Activated CD4-positive, alpha-beta T cell treated with anti-CD3 and anti-CD28 coated beads, Interleukin-2, amount 10 ng/mL, durations not matched to agents 7 days and 5 days (primary cell): ENCODE measurements around the gene RBM4B. TPM values are rescaled to one million over a fixed set of nuclear protein-coding genes. Genes with fewer than 3 reads are reported as not detected.

Experiments
- CTCF ChIA-PET: fragments of 350-600 bp; sonication (Branson Sonifier 250); formaldehyde crosslinking; loops from one replicate; lab custom pipeline; 2021; ENCODE audit warnings: antibody characterized with exemption; lab: Charles Lee
- POLR2A ChIA-PET: fragments of 350-600 bp; sonication (Branson Sonifier 250); formaldehyde crosslinking; loops from one replicate; lab custom pipeline; 2021; ENCODE audit warnings: antibody characterized with exemption; lab: Charles Lee
- DNase-seq: peaks from one replicate; pipeline ENCODE4 v3.0.0-alpha.2; 2020
- H3K27ac Mint-ChIP-seq: one replicate; pipeline ENCODE4 v1.8.0; 2021; ENCODE audit warnings: mild to moderate bottlenecking, moderate library complexity, mixed read lengths
- H3K27me3 Mint-ChIP-seq: one replicate; pipeline ENCODE4 v1.8.0; 2021; ENCODE audit warnings: mixed read lengths
- H3K36me3 Mint-ChIP-seq: one replicate; pipeline ENCODE4 v1.8.0; 2021; ENCODE audit warnings: low read depth, mixed read lengths
- H3K4me1 Mint-ChIP-seq: one replicate; pipeline ENCODE4 v1.8.0; 2021; ENCODE audit warnings: mixed read lengths
- H3K4me3 Mint-ChIP-seq: one replicate; pipeline ENCODE4 v1.8.0; 2021; ENCODE audit warnings: mild to moderate bottlenecking, moderate library complexity, mixed read lengths
- H3K9me3 Mint-ChIP-seq: one replicate; pipeline ENCODE4 v1.8.0; 2021; ENCODE audit warnings: mixed read lengths
- total RNA-seq, 2 experiments: library from RNA; stranded (reverse); gene quantifications; one replicate each; pipeline ENCODE4 v1.2.3, GENCODE V29; 2021

Gene RBM4B
- total RNA-seq, 2 experiments from 2014 or later = 18.1 to 20.4 TPM

DNA sequence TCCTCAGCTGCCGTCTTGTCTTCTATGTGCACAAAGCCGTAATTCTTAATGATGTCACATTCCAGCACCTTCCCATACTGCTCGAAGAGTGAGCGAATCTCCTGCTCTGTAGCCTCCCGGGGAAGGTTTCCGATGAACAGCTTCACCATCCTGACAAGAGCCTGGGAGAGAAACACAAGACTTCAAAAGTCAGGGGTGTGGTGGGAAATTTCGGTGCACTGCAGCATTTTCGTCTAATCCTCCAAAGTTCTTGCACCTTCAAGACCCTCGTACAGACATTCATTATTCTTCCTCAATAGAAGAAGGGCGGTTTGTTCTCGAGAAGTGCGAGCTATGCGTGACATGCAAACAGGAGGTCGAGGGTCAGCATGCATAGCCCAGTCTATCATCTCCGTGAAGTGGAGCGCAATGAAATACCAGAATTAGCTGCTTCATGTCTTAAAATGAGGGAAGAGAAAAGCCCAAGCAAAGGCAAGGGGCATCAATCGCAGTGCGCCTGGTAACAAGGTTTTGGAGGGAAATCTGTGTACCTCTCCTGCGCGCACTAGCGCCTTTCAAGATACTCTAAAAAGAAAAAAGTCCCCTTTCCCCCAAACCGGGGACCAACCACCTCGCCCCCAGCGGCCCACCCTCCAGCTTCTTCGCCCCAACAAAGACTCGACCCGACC, 622 bp downstream of the RBM4B start:
- Mint-ChIP-seq H3K4me3 (peak overlapping the region; percentile 93), H3K4me1 (peaks cover 39% of the 10 kb centered on the region), H3K36me3 (peaks cover 19% of the 10 kb centered on the region), H3K27me3 (no peaks in the 10 kb centered on the region), H3K27ac (peak overlapping the region; percentile 99), H3K9me3 (no peaks in the 10 kb centered on the region)
- ChIA-PET CTCF (interaction anchor here (1.1 to 3.8 kb wide), 17 partner anchors 9 to 267 kb away, joined by 3 to 30 read pairs (median 6); partner anchors contain the start of genes MRPL11, RBM4, RCE1 and ZDHHC24), POLR2A (interaction anchor here (0.8 kb wide), 1 partner anchor 177 kb away, joined by 3 read pairs; no protein-coding TSS in a partner anchor)
- no peak for DNase-seq

DNA sequence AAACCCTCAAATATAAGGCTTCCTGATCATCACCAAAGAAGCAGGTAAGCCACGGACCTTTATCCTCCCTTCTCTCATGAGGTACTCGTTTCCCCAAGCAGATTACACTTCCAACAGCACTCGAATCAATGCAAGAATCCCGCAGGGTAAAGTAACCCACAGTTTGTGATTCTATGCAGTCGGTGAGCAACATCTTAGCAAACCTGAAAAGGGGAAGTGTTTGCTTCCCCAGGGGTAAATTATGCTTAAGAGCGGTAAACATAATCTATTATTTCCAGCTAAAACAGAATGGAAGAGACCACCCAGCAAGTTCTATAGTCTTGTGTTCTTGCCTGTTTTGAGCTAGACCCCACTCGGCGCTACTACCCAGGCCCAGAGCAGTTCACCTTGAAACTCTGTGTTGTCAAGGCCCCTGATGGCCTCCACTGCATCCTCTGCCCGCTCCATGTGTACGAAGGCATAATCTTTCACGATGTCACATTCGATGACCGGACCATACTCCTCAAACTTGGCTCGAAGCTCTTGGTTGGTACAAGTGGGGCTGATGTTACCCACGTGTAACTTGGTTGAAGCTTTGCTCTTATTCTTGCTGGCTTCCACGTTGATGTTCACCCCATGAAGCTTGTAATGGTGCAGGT, 1.3 kb downstream of the RBM4B start:
- DNase-seq = no peak
- no peaks in the 10 kb centered on the region for H3K27me3 Mint-ChIP-seq
- POLR2A ChIA-PET = no interaction called here
- peaks cover 39% of the 10 kb centered on the region for H3K4me1 Mint-ChIP-seq
- CTCF ChIA-PET = interaction anchor here (1.1 to 3.8 kb wide), 5 partner anchors 31 to 267 kb away, joined by 4 to 30 read pairs (median 14); partner anchors contain the start of gene RCE1
- H3K36me3 Mint-ChIP-seq = peaks cover 19% of the 10 kb centered on the region
- H3K27ac Mint-ChIP-seq = peak overlapping the region; percentile 99
- H3K4me3 Mint-ChIP-seq = peak overlapping the region; percentile 93
- H3K9me3 Mint-ChIP-seq = no peaks in the 10 kb centered on the region

DNA sequence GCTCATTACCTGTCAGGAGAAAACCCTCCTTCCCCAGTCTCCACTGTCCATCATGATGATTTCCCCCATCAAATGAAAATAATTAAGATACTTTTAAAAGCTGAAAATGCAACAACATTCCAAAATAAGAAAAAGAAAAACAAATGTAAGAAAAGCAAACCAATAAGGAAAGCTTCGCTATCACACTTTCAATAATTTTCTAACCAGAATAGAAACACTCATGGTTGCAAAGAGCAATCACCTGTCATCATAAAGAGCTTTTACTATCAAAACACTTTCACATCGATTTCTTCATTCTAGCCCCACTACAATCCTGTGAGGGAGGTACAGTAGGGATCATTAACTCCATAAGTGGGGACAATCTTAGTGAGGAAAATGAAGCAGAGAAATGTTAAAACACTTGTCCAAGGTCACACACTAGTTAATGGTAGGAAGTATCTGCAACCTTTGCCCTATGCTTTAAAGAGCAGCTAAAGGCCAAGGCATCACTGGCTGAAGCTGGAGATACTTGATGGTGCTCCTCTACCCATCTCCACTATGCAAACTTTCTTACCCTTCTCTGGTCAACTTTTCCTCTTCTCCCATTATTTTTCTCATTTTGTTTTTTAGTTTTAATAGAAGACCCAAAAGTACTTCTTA, 2.6 kb downstream of the RBM4B start:
- Mint-ChIP-seq H3K4me3 (no peak overlapping the region), H3K27ac (no peak overlapping the region), H3K9me3 (no peaks in the 10 kb centered on the region), H3K27me3 (no peaks in the 10 kb centered on the region), H3K4me1 (peaks cover 42% of the 10 kb centered on the region), H3K36me3 (peaks cover 19% of the 10 kb centered on the region)
- ChIA-PET CTCF (interaction anchor here (0.6 kb wide), 1 partner anchor 83 kb away, joined by 3 read pairs; no protein-coding TSS in a partner anchor), POLR2A (no interaction called here)
- no peak for DNase-seq

DNA sequence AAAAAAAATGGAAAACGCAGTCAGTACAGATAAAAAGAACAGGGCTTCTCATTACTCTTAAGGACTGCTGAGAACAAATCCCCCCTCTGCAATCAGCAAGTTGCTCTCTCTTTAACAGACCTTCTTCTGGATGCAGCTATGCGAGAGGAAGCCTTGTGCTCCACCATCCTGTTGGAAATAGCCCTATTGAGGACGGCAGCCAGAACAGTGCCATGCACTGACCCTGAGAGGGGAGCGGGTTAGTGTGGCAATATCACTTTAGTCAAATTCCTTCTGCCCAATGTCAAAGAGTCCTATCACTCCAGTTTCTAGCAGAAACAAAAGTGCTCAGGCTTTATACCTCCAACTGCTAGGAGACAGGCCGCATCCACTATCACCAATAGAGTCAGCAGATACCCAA, 6.9 kb downstream of the RBM4B start:
- Mint-ChIP-seq H3K36me3 (peaks cover 34% of the 10 kb centered on the region), H3K27ac (no peak overlapping the region), H3K27me3 (no peaks in the 10 kb centered on the region), H3K4me1 (peaks cover 21% of the 10 kb centered on the region), H3K9me3 (no peaks in the 10 kb centered on the region), H3K4me3 (no peak overlapping the region)
- POLR2A ChIA-PET = no interaction called here
- no peak for DNase-seq
- CTCF ChIA-PET = no interaction called here

DNA sequence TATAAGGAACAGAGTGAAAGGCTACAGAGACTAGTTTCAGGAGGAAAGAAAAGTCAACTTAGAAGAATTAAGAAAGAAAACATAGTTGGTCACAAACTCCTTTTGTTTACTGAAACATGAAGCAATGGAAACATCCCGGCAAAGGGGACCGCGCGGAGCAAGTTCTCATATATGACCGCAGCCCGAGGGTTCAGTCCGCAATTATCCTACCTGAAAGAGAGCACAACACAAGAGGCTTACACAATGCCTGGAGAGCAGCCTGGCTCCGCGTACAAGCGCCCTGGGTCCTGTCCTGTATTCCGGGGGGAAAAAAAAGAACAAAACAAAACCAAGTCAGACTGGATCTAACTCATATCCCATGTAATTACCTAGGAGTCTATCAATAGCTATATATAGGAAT, 12.3 kb downstream of the RBM4B start:
- Mint-ChIP-seq H3K27me3 (no peaks in the 10 kb centered on the region), H3K27ac (no peak overlapping the region), H3K4me1 (peaks cover 6% of the 10 kb centered on the region), H3K36me3 (peaks cover 55% of the 10 kb centered on the region), H3K4me3 (no peak overlapping the region), H3K9me3 (no peaks in the 10 kb centered on the region)
- CTCF ChIA-PET = interaction anchor here (0.5 to 1.8 kb wide), 3 partner anchors 13 to 134 kb away, joined by 3 to 6 read pairs (median 4); no protein-coding TSS in a partner anchor
- POLR2A ChIA-PET = interaction anchor here (0.6 kb wide), 1 partner anchor 13 kb away, joined by 3 read pairs; no protein-coding TSS in a partner anchor
- no peak for DNase-seq

DNA sequence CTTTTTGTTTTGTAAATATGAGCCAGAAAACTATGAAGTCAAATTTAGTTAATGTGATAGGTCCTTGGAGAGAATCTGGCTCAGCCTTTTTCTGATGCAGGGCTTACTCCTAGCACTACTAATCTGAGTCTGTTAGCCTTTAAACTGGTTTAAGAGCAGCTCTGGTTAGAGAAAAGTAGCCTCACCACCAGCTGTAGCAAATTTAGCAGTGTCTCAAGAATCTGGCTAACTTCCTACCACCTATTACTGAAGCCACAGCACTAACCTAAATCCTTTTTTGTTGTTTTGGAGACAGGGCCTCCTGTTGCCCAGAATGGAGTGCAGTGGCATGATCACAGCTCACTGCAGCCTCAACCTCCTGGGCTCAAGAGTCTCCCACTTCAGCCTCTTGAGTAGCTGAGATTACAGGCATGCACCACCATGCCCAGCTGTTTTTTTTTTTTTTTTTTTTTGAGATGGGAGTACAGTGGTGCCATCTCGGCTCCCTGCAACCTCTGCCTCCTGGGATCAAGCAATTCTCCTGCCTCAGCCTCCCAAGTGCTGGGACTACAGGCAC, 13.9 kb downstream of the RBM4B start:
- Mint-ChIP-seq H3K4me3 (no peak overlapping the region), H3K9me3 (no peaks in the 10 kb centered on the region), H3K4me1 (peaks cover 6% of the 10 kb centered on the region), H3K27me3 (no peaks in the 10 kb centered on the region), H3K36me3 (peaks cover 55% of the 10 kb centered on the region), H3K27ac (peak overlapping the region; percentile 60)
- no peak for DNase-seq
- POLR2A ChIA-PET = no interaction called here
- CTCF ChIA-PET = interaction anchor here (0.9 to 1.8 kb wide), 4 partner anchors 15 to 95 kb away, joined by 3 to 6 read pairs (median 4); no protein-coding TSS in a partner anchor

DNA sequence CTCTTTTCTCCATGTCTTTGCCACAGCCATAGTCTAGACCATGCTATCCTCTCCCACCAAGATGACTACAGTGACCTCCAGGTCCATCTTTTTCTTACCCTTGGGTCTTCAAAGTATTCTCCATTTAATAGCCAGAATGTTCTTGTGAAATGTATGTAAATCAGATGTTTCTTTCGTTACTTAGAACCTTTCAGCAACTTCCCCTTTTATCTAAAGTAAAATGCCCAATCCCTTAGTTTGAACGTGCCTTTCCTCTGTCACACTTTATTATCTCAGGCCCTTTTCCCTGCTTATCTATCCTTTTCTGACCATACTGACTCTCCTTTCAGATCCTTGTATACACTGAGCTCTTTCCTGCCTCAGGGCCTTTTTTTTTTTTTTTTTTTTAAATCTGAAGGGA, 17.9 kb downstream of the RBM4B start:
- POLR2A ChIA-PET = interaction anchor here (0.7 kb wide), 1 partner anchor 11 kb away, joined by 10 read pairs; no protein-coding TSS in a partner anchor
- peaks cover 39% of the 10 kb centered on the region for H3K36me3 Mint-ChIP-seq

DNA sequence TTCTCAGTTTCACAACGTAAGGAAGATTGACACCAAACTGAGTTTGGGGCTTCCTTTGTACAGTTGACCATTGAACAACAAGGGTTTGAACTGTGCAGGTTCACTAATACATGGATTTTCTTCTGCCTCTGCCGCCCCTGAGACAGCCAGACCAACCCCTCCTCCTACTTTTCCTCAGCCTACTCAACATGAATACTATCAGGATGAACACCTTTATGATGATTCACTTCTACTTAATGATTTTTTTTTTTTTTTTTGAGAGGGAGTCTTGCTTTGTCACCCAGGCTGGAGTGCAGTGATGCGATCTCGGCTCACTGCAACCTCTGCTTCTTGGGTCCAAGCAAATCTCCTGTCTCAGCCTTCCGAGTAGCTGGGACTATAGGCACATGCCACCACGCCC, 24.6 kb downstream of the RBM4B start:
- H3K4me3 Mint-ChIP-seq = no peak overlapping the region
- H3K27ac Mint-ChIP-seq = no peak overlapping the region
- peaks cover 44% of the 10 kb centered on the region for H3K36me3 Mint-ChIP-seq

More for the DNA sequence above, 17.9 kb downstream of the RBM4B start:
- no peaks in the 10 kb centered on the region for H3K9me3 Mint-ChIP-seq
- peak overlapping the region; percentile 28 for H3K27ac Mint-ChIP-seq
- H3K4me1 Mint-ChIP-seq = peaks cover 3% of the 10 kb centered on the region
- H3K27me3 Mint-ChIP-seq = no peaks in the 10 kb centered on the region
- no peak overlapping the region for H3K4me3 Mint-ChIP-seq
- CTCF ChIA-PET = interaction anchor here (0.5 to 0.9 kb wide), 6 partner anchors 10 to 189 kb away, joined by 3 to 8 read pairs (median 3); no protein-coding TSS in a partner anchor
- DNase-seq = no peak

DNA sequence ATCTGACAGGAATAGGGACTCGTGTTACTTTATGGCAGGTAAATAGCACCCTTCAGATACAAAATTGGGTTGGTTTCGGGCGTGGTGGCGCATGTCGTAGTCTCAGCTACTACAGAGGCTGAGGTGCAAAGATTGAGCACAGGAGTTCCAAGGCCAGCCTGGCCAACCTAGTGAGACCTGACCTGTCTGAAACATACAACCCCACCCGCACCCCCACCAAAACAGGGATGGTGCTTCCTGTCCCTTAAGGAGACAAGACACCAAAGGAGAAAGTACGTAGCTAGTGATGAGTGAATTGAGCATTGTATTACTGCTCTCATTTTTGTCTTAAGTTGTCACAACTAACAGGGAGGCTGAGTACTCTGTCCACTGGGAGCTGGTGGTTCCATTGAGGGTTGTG, 25.0 kb downstream of the RBM4B start:
- POLR2A ChIA-PET = interaction anchor here (0.6 kb wide), 1 partner anchor 13 kb away, joined by 3 read pairs; no protein-coding TSS in a partner anchor
- CTCF ChIA-PET = interaction anchor here (1.6 to 1.8 kb wide), 2 partner anchors 14 to 25 kb away, joined by 4 to 9 read pairs; partner anchors contain the start of genes RBM4 and RBM4B
- no peaks in the 10 kb centered on the region for H3K9me3 Mint-ChIP-seq
- H3K27me3 Mint-ChIP-seq = no peaks in the 10 kb centered on the region
- peaks cover 45% of the 10 kb centered on the region for H3K36me3 Mint-ChIP-seq
- H3K27ac Mint-ChIP-seq = no peak overlapping the region
- no peak overlapping the region for H3K4me3 Mint-ChIP-seq
- H3K4me1 Mint-ChIP-seq = peaks cover 11% of the 10 kb centered on the region
- no peak for DNase-seq

More for the DNA sequence above, 24.6 kb downstream of the RBM4B start:
- no peak for DNase-seq
- peaks cover 11% of the 10 kb centered on the region for H3K4me1 Mint-ChIP-seq
- CTCF ChIA-PET = interaction anchor here (1.6 to 1.8 kb wide), 2 partner anchors 15 to 25 kb away, joined by 4 to 9 read pairs; partner anchors contain the start of genes RBM4 and RBM4B
- POLR2A ChIA-PET = no interaction called here
- H3K9me3 Mint-ChIP-seq = no peaks in the 10 kb centered on the region
- H3K27me3 Mint-ChIP-seq = no peaks in the 10 kb centered on the region

DNA sequence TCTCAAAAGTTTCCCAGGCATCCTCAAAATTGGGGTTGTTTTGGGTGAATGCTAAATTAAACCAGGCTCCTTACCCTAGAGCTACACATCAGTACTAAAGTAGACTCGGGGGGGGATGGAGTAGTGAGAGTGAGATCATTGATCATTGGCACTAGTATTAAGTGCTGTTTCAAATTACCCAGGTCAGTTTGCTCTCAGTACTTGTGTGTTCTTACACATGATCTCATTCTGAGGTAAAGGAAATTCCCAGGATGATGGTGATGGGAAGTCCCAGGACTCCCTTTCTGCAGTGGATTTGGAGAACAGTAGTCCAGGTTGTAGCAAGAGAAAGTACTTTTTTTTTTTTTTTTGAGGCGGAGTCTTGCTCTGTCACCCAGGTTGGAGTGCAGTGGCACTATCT, 26.7 kb downstream of the RBM4B start:
- H3K4me1 Mint-ChIP-seq = peaks cover 27% of the 10 kb centered on the region
- no peak for DNase-seq
- no peaks in the 10 kb centered on the region for H3K9me3 Mint-ChIP-seq
- ChIA-PET CTCF (no interaction called here), POLR2A (no interaction called here)
- H3K36me3 Mint-ChIP-seq = peaks cover 60% of the 10 kb centered on the region
- H3K27ac Mint-ChIP-seq = no peak overlapping the region
- H3K27me3 Mint-ChIP-seq = no peaks in the 10 kb centered on the region
- H3K4me3 Mint-ChIP-seq = no peak overlapping the region

DNA sequence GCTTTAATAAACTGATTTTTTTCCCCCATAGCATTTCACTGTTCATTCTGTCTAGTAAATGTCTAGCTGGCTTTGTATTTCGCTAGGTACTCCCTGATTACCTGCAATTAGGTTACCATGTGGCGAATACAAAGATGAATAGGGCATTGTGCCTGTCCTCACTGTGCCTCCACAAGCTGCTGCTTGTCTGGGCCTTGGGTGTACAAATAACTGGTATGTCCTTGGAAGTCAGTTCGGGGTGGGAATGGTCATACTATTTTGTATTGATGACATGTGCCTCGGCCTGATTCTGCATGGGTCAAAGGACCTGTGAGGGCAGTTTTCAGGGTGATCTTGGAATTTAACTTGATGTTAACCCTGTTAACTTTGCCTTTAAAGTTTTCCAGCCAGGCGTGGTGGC, 27.8 kb downstream of the RBM4B start:
- no peak for DNase-seq
- Mint-ChIP-seq H3K27ac (no peak overlapping the region), H3K4me3 (no peak overlapping the region), H3K9me3 (no peaks in the 10 kb centered on the region), H3K27me3 (no peaks in the 10 kb centered on the region), H3K36me3 (peaks cover 65% of the 10 kb centered on the region), H3K4me1 (peaks cover 38% of the 10 kb centered on the region)
- ChIA-PET POLR2A (interaction anchor here (0.7 to 1.1 kb wide), 2 partner anchors 12 to 58 kb away, joined by 5 to 7 read pairs; no protein-coding TSS in a partner anchor), CTCF (interaction anchor here (0.7 to 3.5 kb wide), 3 partner anchors 10 to 13 kb away, joined by 3 to 16 read pairs (median 3); partner anchors contain the start of gene RBM4)

DNA sequence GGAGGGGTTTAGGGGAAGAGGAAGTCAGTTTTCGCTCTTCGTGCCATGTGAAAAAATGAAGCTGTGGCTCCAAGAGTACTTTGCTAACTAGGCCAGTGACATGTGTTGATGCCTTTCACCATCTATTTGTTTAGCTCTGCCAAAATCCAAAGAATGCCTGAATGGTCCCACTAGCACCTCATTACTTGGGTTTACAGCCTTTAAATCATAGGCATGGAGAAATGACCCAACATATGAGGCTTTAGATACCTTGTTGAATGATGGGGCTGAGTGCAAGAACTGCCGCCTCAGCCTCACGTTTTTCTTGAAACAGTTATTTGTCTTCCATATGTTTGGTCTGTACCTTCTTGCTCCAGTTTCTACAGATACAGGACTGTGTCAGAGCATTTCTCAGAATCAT, 30.9 kb downstream of the RBM4B start:
- Mint-ChIP-seq H3K4me1 (peaks cover 64% of the 10 kb centered on the region), H3K27ac (no peak overlapping the region), H3K4me3 (no peak overlapping the region), H3K9me3 (no peaks in the 10 kb centered on the region), H3K27me3 (no peaks in the 10 kb centered on the region), H3K36me3 (peaks cover 83% of the 10 kb centered on the region)
- CTCF ChIA-PET = interaction anchor here (0.6 to 3.5 kb wide), 2 partner anchors 9 to 298 kb away, joined by 3 to 16 read pairs; partner anchors contain the start of gene RBM4
- POLR2A ChIA-PET = no interaction called here
- DNase-seq = no peak
